ENCODE data around the gene PTPRG.

The PTPRG gene

DNA sequence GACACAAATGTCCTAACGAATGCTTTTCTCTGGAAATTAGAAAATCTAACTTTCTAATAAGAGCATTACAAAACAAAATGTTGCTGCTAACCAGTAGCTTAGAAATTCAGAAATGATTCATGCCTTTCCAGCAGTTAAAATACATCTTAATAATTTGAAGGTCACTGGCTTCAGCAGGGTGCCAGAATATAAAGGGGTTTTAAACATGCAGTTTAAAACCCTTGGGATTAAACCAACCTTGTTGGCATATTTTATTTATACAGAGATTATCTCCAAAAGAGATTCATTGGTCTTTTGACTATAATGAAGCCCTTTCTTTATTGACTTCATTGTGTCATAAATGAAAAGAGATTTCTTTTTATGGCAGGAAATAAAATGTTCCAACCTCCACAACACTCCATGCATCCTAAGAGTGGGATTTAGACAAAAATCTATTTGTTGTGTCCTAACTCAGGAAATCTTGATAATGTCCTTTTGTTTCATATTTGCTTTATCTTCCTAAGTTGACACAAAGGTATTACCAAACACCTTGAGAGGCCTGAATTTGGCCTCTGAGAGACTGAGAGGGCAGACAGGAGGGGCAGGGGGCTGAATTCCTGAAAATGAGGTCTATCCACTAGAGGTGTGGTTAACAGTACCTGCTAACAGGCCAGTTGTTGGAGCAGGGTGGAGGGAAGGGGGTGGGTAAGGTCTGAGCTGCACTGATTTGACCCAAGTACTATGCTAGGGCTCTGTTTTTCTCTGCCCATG lies 687.5 kb downstream of the PTPRG start:
- no peak overlapping the region for H3K4me3 ChIP-seq (ENCODE audit: low read length)

DNA sequence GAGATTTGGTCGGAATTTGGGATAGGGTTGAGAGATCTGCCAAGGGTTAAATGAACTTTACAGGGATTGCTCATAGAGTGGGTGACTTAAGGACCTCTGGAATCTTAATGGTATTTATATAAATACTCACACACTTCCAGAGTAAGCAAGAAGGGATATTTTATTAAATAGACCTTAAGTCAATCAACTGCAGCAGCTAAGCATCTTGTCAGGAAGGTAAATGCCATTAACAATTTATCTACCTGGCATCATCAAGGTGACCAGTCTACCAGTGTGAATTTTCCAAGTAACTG lies 688.1 kb downstream of the PTPRG start:
- TF ChIP-seq ZNF274 (IDR thresholded peaks at IDR 0.05; ENCODE audit: low read depth, low read length) = no peak
- H3K4me3 ChIP-seq (ENCODE audit: low read length) = no peak overlapping the region

More for the DNA sequence above, 687.5 kb downstream of the PTPRG start:
- TF ChIP-seq ZNF274 (IDR thresholded peaks at IDR 0.05; ENCODE audit: low read depth, low read length) = no peak

DNA sequence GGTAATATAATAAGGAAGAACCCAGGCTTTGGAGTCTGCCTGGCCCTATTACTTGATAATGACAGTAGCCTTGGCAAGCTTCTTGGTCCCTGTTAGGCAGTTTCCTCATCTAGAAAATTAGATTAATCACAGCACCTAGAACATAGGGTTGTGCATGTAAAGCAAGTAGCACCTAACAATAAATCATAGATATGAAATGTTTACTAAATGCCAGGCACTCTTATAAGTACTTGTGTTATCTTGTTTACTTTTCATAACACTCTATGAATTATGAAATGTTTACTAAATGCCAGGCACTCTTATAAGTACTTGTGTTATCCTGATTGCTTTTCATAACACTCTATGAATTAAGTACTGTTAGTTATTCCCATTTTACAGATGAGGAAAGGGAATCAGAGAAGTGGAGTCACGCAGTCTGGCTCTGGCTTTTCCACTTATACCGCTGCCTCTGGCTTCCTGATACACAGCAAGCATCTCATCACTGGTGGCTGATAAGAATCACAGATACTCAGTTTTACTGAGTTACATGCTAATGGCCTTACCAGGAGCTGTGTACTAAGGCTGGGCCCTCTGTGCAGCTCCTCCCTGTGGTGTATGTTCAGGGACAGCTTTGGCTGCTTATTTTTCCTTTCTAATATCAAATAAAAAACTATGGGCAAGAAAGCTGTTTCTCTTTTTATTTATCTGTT lies 688.6 kb downstream of the PTPRG start:
- no peak for TF ChIP-seq ZNF274 (IDR thresholded peaks at IDR 0.05; ENCODE audit: low read depth, low read length)
- H3K4me3 ChIP-seq (ENCODE audit: low read length) = no peak overlapping the region

DNA sequence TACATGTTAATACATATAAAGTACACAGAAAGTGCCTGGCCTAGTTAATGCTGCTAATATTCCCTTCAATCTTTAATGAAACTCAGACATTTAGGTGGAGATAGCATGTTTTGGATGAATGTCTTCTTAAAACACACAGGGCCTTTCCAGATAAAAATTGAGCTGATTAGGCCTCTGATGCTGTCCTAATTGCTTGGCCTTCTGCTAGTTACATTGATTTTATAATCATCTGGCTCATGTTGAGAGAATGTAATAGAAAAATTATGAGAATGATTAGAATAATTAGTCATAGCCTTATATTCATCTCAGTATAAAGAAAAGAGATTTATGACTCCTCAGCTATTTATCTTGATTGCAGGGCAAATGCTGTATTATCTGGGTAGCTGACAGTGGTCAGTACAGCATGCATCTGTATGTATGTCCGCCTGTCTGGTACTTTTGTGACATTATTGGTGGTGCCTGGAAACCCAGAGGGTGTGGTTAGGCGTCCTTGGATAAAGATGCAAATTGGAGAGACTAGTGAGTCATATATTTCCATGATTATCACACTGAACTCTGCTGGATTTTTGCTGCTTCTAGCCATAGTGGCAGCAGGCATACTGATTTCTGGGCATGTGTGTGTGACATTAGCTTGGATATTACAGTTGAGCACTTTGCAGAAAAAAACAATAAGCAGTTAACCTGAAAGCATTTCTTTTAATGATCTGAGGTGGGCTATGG lies 691.2 kb downstream of the PTPRG start:
- H3K4me3 ChIP-seq (ENCODE audit: low read length) = no peak overlapping the region
- no peak for TF ChIP-seq ZNF274 (IDR thresholded peaks at IDR 0.05; ENCODE audit: low read depth, low read length)

DNA sequence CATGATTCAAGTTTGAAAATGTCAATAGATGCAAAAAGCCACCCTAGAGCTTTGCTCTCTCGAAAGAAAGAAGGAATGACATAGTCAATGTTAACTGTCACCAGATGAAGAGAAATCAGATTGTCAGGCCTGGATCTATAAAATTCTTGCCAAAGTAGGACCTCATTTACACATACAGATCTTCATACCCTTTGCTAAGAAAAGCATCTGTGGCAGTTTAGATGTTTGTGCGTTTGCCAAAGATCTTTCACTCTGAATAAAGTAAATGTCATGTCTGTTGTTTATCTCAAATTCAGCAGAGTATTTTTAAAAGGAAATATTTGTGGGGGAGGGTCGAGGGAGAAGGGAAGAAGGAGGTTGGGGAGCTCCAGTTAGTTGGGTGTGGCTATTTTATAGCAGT lies 692.6 kb downstream of the PTPRG start:
- no peak for TF ChIP-seq ZNF274 (IDR thresholded peaks at IDR 0.05; ENCODE audit: low read depth, low read length)
- H3K4me3 ChIP-seq (ENCODE audit: low read length) = no peak overlapping the region

DNA sequence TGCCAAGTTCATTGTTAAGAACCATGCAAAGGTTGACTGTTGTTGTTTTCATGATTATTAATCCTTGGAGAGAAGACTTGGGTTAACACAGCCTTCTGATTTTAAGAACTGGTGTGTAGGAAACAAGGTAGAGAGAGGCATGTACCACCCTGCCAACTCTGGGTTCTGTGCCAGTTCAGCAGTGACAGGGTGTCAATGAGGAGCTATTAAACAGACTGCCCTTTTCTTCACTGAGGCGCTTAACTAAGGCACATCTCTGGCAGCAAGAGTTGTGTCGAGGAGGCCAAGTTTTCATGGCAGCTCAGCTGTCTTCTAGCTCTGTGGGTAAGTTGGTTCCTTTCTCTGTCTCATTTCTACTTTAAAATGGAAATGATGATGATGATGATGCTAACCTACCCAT lies 694.4 kb downstream of the PTPRG start:
- TF ChIP-seq ZNF274 (IDR thresholded peaks at IDR 0.05; ENCODE audit: low read depth, low read length) = no peak
- no peak overlapping the region for H3K4me3 ChIP-seq (ENCODE audit: low read length)

DNA sequence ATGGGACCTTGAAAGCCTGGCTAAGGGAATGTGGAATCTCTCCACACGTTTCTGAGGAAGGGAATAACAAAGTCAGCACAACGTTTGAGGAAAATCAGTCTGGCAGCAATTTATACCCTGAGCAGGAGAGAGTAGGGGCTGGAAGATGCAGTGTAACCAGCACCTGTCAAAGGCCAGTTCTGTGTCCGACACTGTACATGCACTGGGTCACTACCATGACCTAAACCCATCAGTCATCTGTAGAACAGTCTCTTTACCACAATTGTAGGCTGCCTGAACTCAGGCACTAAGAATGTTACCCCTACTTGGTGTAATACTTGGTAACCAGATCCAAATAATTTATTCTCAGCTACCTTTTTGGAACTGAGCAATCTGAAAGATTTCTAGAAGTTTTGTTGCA lies 698.6 kb downstream of the PTPRG start:
- no peak overlapping the region for H3K4me3 ChIP-seq (ENCODE audit: low read length)
- TF ChIP-seq ZNF274 (IDR thresholded peaks at IDR 0.05; ENCODE audit: low read depth, low read length) = no peak

DNA sequence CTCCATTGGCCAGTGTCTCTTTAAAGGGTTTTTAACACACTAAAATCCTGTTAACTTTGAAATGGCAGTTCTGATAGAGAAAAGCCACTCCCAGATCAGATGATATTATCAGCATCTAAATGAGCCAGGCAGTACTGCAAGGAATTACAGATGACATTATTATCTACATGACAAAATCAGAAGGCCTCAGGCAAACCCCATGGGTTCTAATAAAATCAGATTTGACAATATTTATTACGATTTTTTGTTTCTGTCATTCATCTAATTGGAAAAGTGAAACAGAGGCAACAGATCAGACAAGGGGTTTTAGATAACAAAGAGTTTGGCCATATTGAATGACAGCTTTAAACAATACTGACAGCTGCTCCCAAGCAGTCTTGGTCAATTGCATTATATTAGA lies 699.3 kb downstream of the PTPRG start:
- no peak for TF ChIP-seq ZNF274 (IDR thresholded peaks at IDR 0.05; ENCODE audit: low read depth, low read length)
- no peak overlapping the region for H3K4me3 ChIP-seq (ENCODE audit: low read length)

DNA sequence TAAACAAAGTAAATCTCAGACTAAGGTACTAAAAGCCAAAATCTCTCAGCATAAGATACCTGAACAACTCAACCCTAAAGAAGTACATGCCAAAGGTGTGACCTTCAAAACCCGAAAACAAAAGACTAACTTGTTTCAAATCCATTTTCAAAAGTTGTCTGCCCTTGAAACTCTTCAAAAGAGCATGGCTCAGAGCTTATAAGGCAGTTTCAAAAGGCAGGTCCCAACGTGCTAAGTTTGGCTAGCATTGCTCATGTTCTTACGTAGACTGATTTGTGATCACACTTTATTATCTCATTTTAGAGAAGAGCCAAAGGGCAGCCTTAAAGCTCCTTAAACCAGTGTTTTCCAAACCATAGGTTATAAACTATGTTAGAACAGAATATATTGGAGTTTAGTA lies 699.8 kb downstream of the PTPRG start:
- no peak overlapping the region for H3K4me3 ChIP-seq (ENCODE audit: low read length)
- no peak for TF ChIP-seq ZNF274 (IDR thresholded peaks at IDR 0.05; ENCODE audit: low read depth, low read length)

DNA sequence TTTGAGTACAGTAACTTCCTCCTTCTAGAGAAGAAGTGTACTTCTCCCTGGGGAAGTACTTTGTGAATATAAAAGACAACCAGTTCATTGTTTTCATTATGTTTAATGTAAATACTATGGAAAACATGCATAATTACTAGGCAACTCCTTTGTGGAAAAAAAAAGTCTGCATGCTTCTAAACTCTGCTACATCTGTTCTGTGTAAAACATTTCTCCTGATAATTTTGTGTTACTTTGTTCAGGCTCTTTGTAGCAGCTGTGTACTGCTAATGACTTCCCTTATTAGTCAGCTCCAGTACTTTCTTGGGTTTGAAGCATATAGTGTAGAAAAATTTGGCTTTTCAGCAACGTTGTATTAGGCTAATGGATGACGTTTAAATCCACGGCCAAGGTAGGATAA lies 700.4 kb downstream of the PTPRG start:
- no peak for TF ChIP-seq ZNF274 (IDR thresholded peaks at IDR 0.05; ENCODE audit: low read depth, low read length)
- H3K4me3 ChIP-seq (ENCODE audit: low read length) = no peak overlapping the region

DNA sequence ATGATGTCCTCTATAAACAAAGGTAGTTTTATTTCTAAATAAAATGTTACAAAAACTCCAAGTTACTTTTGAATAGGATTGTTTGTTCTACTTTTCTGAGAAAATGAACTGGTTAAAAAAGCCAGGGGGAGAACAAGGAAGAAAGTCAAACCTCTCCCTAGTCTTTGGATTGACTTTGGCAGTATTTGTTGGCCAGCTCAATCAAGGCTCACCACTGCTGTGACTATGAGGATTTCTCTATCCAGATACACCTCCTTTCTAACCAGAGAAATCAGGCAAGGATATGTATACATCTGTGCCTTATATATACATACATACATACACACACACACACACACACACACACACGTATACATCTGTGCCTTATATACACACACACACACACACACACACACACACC lies 704.2 kb downstream of the PTPRG start:
- no peak for TF ChIP-seq ZNF274 (IDR thresholded peaks at IDR 0.05; ENCODE audit: low read depth, low read length)
- no peak overlapping the region for H3K4me3 ChIP-seq (ENCODE audit: low read length)

DNA sequence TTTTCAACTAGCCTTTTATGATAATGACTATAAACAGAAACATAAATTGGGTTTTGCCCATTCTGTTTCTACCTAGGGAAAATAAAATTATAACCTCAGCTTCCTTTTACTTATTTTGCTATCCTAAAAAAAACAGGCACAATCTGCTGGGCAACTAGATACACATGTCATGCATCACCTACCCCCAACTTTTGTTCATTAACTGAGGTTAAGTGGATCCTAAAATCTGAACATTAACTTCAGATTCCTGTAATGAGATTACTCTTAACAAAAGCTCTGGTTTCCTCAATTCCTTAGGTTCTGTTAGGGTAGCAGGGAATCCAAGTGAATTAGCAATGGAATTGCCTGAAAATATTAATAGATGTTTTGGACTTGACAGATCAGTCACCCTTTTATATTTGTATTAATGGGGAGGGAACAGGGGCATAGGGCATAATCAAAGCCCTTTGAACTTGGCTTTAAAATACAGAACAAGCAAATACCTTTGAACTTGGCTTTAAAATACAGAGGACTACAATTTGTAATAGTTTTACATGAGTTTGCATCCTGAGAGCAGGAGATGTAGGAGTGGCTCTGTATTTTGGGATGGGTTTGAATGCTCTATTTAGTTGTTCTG lies 705.4 kb downstream of the PTPRG start:
- TF ChIP-seq ZNF274 (IDR thresholded peaks at IDR 0.05; ENCODE audit: low read depth, low read length) = no peak

DNA sequence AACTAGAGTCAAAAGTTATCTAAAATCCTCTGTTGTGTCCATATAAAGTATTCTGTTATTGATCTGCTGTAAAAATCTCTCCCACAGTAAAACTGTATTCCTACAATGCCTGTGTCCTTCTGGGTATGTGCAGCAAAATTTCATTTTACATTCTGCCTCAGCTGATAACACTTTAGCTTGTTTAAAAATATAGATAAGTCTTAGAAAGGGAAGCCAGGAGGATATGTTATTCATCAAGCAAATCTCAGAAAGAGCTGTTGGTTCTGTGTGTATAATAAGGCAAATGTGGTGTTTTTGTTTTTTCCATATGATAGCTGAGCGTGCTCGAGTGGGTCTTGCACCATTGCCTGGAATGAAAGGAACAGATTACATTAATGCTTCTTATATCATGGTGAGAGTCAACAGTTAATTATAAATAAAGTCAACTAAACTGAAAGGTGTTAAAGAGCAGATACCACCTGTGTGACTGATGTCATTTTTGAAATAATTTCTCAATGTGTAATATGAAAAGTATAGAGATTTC lies 715.3 kb downstream of the PTPRG start:
- TF ChIP-seq ZNF274 (IDR thresholded peaks at IDR 0.05; ENCODE audit: low read depth, low read length) = no peak
- H3K4me3 ChIP-seq (ENCODE audit: low read length) = no peak overlapping the region

More for the DNA sequence above, 705.4 kb downstream of the PTPRG start:
- no peak overlapping the region for H3K4me3 ChIP-seq (ENCODE audit: low read length)

DNA sequence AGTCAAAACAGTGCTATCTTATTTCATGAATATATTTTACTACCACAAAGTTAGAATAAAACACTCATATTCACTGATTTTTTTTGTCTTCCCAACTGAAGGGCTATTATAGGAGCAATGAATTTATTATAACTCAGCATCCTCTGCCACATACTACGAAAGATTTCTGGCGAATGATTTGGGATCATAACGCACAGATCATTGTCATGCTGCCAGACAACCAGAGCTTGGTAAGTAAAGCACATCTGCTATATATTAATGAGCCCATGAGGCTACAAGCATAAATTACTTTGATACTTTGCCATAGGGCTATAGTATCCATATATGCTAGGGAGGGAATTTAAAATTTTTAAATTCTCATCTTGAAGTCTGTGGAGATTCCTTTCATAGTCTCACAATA lies 716.1 kb downstream of the PTPRG start:
- no peak for TF ChIP-seq ZNF274 (IDR thresholded peaks at IDR 0.05; ENCODE audit: low read depth, low read length)
- no peak overlapping the region for H3K4me3 ChIP-seq (ENCODE audit: low read length)
